UCSD-AML1 (cell line): Measurements from ENCODE around the gene CFAP141.

ENCODE experiments used
- DNase-seq: peaks from one replicate; lab custom pipeline; 2025; ENCODE audit not compliant: unreplicated experiment; lab: John Stamatoyannopoulos, UW

CFAP141 gene

DNA sequence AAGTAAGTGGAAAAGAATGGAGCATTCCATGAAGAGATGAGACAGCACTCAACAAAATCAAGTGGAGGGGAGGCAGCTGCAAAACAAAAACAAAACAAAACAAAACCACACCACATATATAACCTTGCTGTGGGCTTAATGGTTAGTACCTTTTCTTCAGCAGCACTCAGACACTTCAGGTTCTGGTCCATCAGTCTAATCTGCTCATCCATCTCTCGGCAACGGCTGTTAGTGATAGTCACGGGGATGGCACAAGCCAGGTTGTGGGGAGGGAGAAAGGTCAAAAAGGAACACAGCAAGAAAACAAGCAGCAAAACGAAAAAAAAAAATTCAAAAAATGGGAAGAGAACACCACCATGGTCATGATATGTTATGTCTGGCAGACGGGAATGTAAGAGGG, 34.3 kb downstream of the CFAP141 start:
- no peak for DNase-seq

- DNase-seq: no peak
Measured at GRCh38 chr1:154171223-154171583, 34.9 kb downstream of the CFAP141 start.

DNA sequence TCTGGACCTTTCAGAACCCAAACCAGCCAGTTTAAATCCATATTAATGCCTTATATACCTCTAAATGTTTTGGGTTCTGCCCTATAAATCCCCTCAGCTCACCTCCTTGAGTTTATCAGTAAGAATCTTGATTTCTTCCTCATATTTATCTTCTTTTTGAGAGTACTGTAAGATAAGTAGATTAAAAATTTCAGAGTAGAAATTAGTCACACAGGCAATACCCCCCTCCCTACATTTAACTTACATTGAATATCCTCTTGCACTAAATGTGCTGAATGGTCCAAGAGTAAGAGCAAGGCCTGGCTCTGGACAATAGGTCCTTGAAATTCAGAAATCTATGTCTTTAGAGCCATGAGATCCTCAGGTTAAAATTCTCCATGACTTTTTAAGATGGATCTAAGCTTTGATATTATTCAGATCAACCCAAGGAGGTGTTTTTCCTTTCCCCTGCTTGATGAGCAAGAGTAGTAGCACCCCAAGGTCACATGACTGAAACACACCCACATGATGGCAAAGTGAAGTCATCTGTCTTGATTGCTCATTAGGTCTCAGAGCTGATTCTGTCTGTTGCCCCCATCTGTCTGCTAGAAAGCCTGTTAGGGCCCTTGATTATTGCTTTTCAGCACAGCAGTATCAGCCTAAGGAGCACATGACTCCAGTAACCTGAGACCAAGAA, 35.4 kb downstream of the CFAP141 start:
- DNase-seq: no peak

DNA sequence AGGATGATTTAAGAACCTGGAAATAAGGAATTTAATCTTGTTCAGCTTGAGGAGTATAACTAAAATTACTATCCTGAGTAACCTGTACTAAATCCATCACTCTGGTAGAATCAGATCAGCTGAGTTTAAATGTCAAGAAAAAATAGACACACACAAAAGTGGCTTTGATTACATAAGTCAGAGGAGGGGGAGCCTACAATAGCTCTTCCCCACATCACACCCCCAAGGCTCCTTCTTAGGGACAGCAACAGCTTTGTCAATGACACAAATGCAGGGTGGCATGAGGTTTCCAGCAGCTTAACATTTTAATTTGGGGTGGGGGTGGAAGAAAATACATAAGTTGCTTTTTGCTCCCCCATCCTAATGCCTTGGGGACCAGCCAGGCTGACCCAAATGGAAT, 38.7 kb downstream of the CFAP141 start:
- no peak for DNase-seq

DNA sequence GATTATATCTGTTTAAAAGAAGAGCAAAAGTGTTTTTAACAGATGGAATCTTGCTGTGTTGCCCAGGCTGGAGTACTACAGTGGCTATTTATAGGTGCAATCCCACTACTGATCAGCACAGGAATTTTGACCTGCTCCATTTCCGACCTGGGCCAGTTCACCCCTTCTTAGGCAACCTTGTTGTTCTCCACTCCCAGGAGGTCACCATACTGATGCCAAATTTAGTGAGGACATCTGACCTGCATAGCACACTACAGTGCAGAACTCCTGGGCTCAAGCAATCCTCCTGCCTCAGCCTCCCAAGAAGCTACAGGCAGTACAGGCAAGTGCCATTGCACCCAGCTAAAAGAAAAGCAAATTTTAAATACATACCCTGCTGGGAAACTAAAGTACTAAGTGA, 39.9 kb downstream of the CFAP141 start:
- no peak for DNase-seq

DNA sequence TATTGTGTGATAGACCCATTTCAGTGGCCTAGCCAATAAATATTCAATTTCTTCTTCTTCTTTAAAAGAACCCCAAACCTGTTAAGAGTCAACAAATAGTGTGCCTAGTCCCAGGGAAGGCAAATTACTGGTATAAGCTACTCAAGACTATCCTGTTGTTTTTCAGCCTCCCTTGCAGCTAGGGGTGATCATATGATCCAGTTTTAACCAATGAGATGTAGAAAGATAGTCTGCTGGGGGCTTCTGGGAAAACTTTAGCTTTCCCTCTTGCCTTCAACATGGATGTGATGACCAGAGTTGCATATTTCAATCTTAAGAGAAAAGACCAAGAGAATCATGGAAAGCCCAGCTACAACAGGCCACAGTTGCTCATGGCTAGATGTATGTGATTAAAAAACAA, 46.6 kb downstream of the CFAP141 start:
- no peak for DNase-seq

- DNase-seq: no peak
Measured at GRCh38 chr1:154158307-154159125, 47.6 kb downstream of the CFAP141 start.

GRCh38 chr1:154157520-154158306, 48.4 kb downstream of the CFAP141 start:
- DNase-seq: no peak

GRCh38 chr1:154155251-154155650, 50.9 kb downstream of the CFAP141 start:
- no peak for DNase-seq

DNA sequence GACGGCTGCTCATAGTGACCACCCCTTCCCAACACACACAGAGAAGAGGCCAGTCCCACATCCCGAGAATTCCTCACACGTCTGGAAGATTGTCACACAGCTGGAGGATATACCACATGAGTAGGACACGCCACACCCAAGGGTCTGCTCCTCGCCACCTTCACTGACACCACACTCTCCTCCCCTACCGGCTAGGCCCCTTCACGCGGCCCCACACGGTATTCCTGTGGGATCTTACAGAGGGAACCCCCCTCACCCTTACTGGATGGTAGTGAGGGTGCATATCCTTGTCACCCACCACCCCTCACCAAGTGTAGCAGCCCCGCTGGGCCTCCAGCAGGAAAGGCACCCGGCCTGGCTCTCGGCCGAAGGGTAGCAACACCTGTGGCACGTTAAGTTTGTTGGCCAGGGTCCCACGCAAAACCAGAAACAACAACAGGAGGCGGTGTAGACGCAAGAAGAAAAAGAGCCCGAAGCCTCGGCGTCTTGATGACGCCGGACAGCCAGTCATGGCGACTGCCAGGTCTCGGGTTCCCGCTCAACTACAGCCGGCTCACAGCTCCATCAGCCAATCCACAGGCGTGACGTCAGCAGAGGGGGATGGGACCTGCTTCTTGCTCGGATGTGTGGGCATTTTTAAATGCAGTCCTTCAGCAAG, 51.5 kb downstream of the CFAP141 start, which contains the start of gene NUP210L:
TSS of gene NUP210L (minus strand) at position 540 of the 658 bp plus-strand sequence.
- no peak for DNase-seq

- no peak for DNase-seq
Measured at GRCh38 chr1:154154053-154154452, 52.1 kb downstream of the CFAP141 start.

DNA sequence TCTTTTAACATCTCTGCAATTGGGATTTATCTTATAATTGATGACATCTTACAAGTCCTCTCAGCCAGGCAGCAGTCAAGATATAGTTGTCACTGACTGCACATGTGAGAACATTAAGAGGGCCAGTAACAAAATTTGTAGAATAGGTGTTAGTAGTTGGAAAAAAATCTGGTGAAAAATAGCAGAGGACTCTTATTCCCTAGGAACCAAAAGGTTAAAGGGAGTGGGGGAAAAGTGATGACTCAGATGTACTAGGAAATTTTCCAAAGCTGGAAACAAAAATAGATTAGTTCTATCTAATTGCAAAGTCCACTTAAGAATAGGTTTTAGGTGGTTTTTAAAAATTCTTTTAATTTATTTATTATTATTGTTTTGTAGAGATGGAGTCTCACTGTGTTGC, 54.8 kb downstream of the CFAP141 start:
- no peak for DNase-seq
